HEK293 (cell line): ENCODE measurements around the gene SIDT2.

Experiments used
- CTCF ChIA-PET: fragments of 350-600 bp; formaldehyde crosslinking; extraction: SDS; loops from one replicate; lab custom pipeline; 2021; ENCODE audit warnings: antibody characterized with exemption; lab: Yijun Ruan, JAX
- POLR2A ChIA-PET: fragments of 300-600 bp; formaldehyde crosslinking; extraction: SDS; loops from one replicate; lab custom pipeline; 2020; ENCODE audit warnings: antibody characterized with exemption, inconsistent platforms; lab: Yijun Ruan, JAX
- H3K27ac ChIP-seq: fragments of 200-500 bp; sonication (Bioruptor generic); 2 replicates; pipeline ENCODE4 v1.5.1; 2014; ENCODE audit warnings: low read depth, low read length, control low read depth, inconsistent platforms; ENCODE audit errors: extremely low read depth
- H3K36me3 ChIP-seq, 2 experiments: fragments of 200-500 bp in 1 of 2; sonication (Bioruptor generic) in 1 of 2; 1 replicate in 1 of 2; 2 replicates in 1 of 2; pipeline ENCODE4 v1.5.1; 2014 to 2017; ENCODE audit warnings: inconsistent platforms in 2 of 2, low read length in 2 of 2; ENCODE audit not compliant: control insufficient read depth in 2 of 2, insufficient read depth in 1 of 2
- H3K4me1 ChIP-seq: fragments of 200-500 bp; sonication (Bioruptor generic); 2 replicates; pipeline ENCODE4 v1.5.1; 2014; ENCODE audit warnings: mild to moderate bottlenecking, low read length, inconsistent platforms; ENCODE audit not compliant: control insufficient read depth, insufficient read depth
- H3K4me3 ChIP-seq: 2 replicates; pipeline ENCODE4 v1.5.1; 2011; ENCODE audit warnings: low read depth, mild to moderate bottlenecking, control low read depth, low read length, moderate library complexity
- H3K9me3 ChIP-seq: fragments of 200-500 bp; sonication (Bioruptor generic); 2 replicates; pipeline ENCODE4 v1.5.1; 2014; ENCODE audit warnings: low read depth, low read length, inconsistent platforms; ENCODE audit not compliant: control insufficient read depth, insufficient read depth
- AEBP2 ChIP-seq: fragments of 450-650 bp; formaldehyde crosslinking; IDR thresholded peaks from 2 replicates; pipeline ENCODE4 v1.5.1; 2016; ENCODE audit warnings: missing biosample characterization, missing genetic modification characterization, borderline replicate concordance
- FEZF1 ChIP-seq: fragments of 450-650 bp; formaldehyde crosslinking; IDR thresholded peaks from 2 replicates; pipeline ENCODE4 v1.5.1; 2016; ENCODE audit warnings: missing biosample characterization, missing genetic modification characterization
- GLIS2 ChIP-seq: fragments of 450-650 bp; formaldehyde crosslinking; IDR thresholded peaks from 2 replicates; pipeline ENCODE4 v1.5.1; 2016; ENCODE audit warnings: missing biosample characterization, missing genetic modification characterization
- OVOL3 ChIP-seq: fragments of 450-650 bp; formaldehyde crosslinking; IDR thresholded peaks from 2 replicates; pipeline ENCODE4 v1.5.1; 2016; ENCODE audit warnings: missing biosample characterization, missing genetic modification characterization
- PBX3 ChIP-seq: sonication (generic); formaldehyde crosslinking; IDR thresholded peaks from 2 replicates; pipeline ENCODE4 v1.8.1; 2022; ENCODE audit warnings: mild to moderate bottlenecking, moderate library complexity, missing genetic modification reagents
- SETDB1 ChIP-seq: IDR thresholded peaks from one replicate; pipeline ENCODE4 v1.6.1; 2017; ENCODE audit warnings: mild to moderate bottlenecking, low read length, moderate library complexity, mixed read lengths; ENCODE audit not compliant: insufficient read length
- TCF7L2 ChIP-seq: IDR thresholded peaks from 2 replicates; pipeline ENCODE4 v1.6.1; 2011; ENCODE audit warnings: low read depth, mild to moderate bottlenecking, inconsistent platforms, low read length, moderate library complexity, borderline replicate concordance
- ZBTB1 ChIP-seq: fragments of 450-650 bp; formaldehyde crosslinking; IDR thresholded peaks from 2 replicates; pipeline ENCODE4 v1.5.1; 2016; ENCODE audit warnings: missing biosample characterization, missing genetic modification characterization
- ZBTB21 ChIP-seq: fragments of 450-650 bp; formaldehyde crosslinking; IDR thresholded peaks from 2 replicates; pipeline ENCODE4 v1.5.1; 2017; ENCODE audit warnings: missing biosample characterization, missing genetic modification characterization
- ZBTB7A ChIP-seq: fragments of 450-650 bp; formaldehyde crosslinking; IDR thresholded peaks from 2 replicates; pipeline ENCODE4 v1.5.1; 2016; ENCODE audit warnings: low read depth, missing biosample characterization, missing genetic modification characterization
- ZEB2 ChIP-seq: fragments of 450-650 bp; formaldehyde crosslinking; IDR thresholded peaks from 2 replicates; pipeline ENCODE4 v1.5.1; 2016; ENCODE audit warnings: missing biosample characterization, missing genetic modification characterization
- ZNF114 ChIP-seq: fragments of 450-650 bp; formaldehyde crosslinking; IDR thresholded peaks from 2 replicates; pipeline ENCODE4 v1.5.0; 2017; ENCODE audit warnings: missing biosample characterization, missing genetic modification characterization
- ZNF16 ChIP-seq: fragments of 450-650 bp; formaldehyde crosslinking; IDR thresholded peaks from 2 replicates; pipeline ENCODE4 v1.5.1; 2016; ENCODE audit warnings: low read depth, missing biosample characterization, missing genetic modification characterization
- ZNF223 ChIP-seq: fragments of 450-650 bp; formaldehyde crosslinking; IDR thresholded peaks from 2 replicates; pipeline ENCODE4 v1.5.1; 2016; ENCODE audit warnings: missing biosample characterization, missing genetic modification characterization
- ZNF23 ChIP-seq: fragments of 450-650 bp; formaldehyde crosslinking; IDR thresholded peaks from 2 replicates; pipeline ENCODE4 v1.5.1; 2016; ENCODE audit warnings: missing biosample characterization, missing genetic modification characterization, borderline replicate concordance
- ZNF248 ChIP-seq: fragments of 450-650 bp; formaldehyde crosslinking; IDR thresholded peaks from 2 replicates; pipeline ENCODE4 v1.5.1; 2017; ENCODE audit warnings: missing biosample characterization, missing genetic modification characterization
- ZNF302 ChIP-seq: fragments of 450-650 bp; formaldehyde crosslinking; IDR thresholded peaks from 2 replicates; pipeline ENCODE4 v1.5.1; 2016; ENCODE audit warnings: missing biosample characterization, missing genetic modification characterization, low read depth
- ZNF335 ChIP-seq: fragments of 450-650 bp; formaldehyde crosslinking; conservative IDR thresholded peaks from 2 replicates; pipeline ENCODE4 v1.5.1; 2016; ENCODE audit warnings: missing biosample characterization, missing genetic modification characterization
- ZNF341 ChIP-seq: fragments of 450-650 bp; formaldehyde crosslinking; IDR thresholded peaks from 2 replicates; pipeline ENCODE4; 2016; ENCODE audit warnings: low read depth, missing biosample characterization, missing genetic modification characterization
- ZNF350 ChIP-seq: fragments of 450-650 bp; formaldehyde crosslinking; IDR thresholded peaks from 2 replicates; pipeline ENCODE4 v1.5.0; 2017; ENCODE audit warnings: missing biosample characterization, mild to moderate bottlenecking, missing genetic modification characterization
- ZNF404 ChIP-seq: fragments of 450-650 bp; formaldehyde crosslinking; IDR thresholded peaks from 2 replicates; pipeline ENCODE4 v1.5.1; 2017; ENCODE audit warnings: missing biosample characterization, missing genetic modification characterization
- ZNF549 ChIP-seq: fragments of 450-650 bp; IDR thresholded peaks from 2 replicates; pipeline ENCODE4 v1.5.1; 2018; ENCODE audit warnings: missing biosample characterization, missing genetic modification characterization, mild to moderate bottlenecking, inconsistent platforms, moderate library complexity
- ZNF555 ChIP-seq: fragments of 450-650 bp; formaldehyde crosslinking; conservative IDR thresholded peaks from 2 replicates; pipeline ENCODE4 v1.5.1; 2017; ENCODE audit warnings: missing biosample characterization, mild to moderate bottlenecking, missing genetic modification characterization, inconsistent platforms
- ZNF677 ChIP-seq: fragments of 450-650 bp; IDR thresholded peaks from 2 replicates; pipeline ENCODE4 v1.5.0; 2018; ENCODE audit warnings: missing biosample characterization, mild to moderate bottlenecking, missing genetic modification characterization, moderate library complexity
- ZNF777 ChIP-seq: fragments of 450-650 bp; formaldehyde crosslinking; IDR thresholded peaks from 2 replicates; pipeline ENCODE4 v1.5.1; 2017; ENCODE audit warnings: missing biosample characterization, missing genetic modification characterization, borderline replicate concordance
- ZSCAN30 ChIP-seq: fragments of 450-650 bp; IDR thresholded peaks from 2 replicates; pipeline ENCODE4 v1.5.1; 2018; ENCODE audit warnings: missing biosample characterization, mild to moderate bottlenecking, missing genetic modification characterization, moderate library complexity
- TF ChIP-seq, protein P1 (sequence below): fragments of 450-650 bp; formaldehyde crosslinking; IDR thresholded peaks from 2 replicates; pipeline ENCODE4 v1.5.1; 2016; ENCODE audit warnings: missing biosample characterization, missing genetic modification characterization, low read depth
- TF ChIP-seq, protein P2 (sequence below): fragments of 450-650 bp; formaldehyde crosslinking; IDR thresholded peaks from 2 replicates; pipeline ENCODE4 v1.5.1; 2016; ENCODE audit warnings: missing biosample characterization, missing genetic modification characterization, low read depth
- TF ChIP-seq, protein P3 (sequence below): fragments of 450-650 bp; formaldehyde crosslinking; IDR thresholded peaks from 2 replicates; pipeline ENCODE4 v1.5.1; 2016; ENCODE audit warnings: missing biosample characterization, missing genetic modification characterization

Gene SIDT2

GRCh38 chr11:117219001-117219400, 40.5 kb downstream of the SIDT2 start:
- Histone ChIP-seq H3K4me3 (no peak overlapping the region), H3K27ac (no peak overlapping the region), H3K9me3 (no peaks in the 10 kb centered on the region), H3K4me1 (peaks cover 3% of the 10 kb centered on the region; the same call in 1 of the 2 replicates), H3K36me3 (peaks cover 0 to 84% of the 10 kb centered on the region in 2 experiments; a peak in 1 of 3 replicates)
- ChIA-PET CTCF (interaction anchor here (0.9 to 2.5 kb wide), 3 partner anchors 8 to 69 kb away, joined by 3 to 9 read pairs (median 3); no protein-coding TSS in a partner anchor), POLR2A (interaction anchor here (0.9 kb wide), 1 partner anchor 41 kb away, joined by 3 read pairs; the partner anchor contains the start of gene SIDT2)
- TF ChIP-seq ZSCAN30 (tag by site-specific recombination) = no peak
- TF ChIP-seq ZNF16 (tag by site-specific recombination) = no peak
- no peak for TF ChIP-seq ZEB2 (tag by site-specific recombination)
- TF ChIP-seq, protein P1, sequence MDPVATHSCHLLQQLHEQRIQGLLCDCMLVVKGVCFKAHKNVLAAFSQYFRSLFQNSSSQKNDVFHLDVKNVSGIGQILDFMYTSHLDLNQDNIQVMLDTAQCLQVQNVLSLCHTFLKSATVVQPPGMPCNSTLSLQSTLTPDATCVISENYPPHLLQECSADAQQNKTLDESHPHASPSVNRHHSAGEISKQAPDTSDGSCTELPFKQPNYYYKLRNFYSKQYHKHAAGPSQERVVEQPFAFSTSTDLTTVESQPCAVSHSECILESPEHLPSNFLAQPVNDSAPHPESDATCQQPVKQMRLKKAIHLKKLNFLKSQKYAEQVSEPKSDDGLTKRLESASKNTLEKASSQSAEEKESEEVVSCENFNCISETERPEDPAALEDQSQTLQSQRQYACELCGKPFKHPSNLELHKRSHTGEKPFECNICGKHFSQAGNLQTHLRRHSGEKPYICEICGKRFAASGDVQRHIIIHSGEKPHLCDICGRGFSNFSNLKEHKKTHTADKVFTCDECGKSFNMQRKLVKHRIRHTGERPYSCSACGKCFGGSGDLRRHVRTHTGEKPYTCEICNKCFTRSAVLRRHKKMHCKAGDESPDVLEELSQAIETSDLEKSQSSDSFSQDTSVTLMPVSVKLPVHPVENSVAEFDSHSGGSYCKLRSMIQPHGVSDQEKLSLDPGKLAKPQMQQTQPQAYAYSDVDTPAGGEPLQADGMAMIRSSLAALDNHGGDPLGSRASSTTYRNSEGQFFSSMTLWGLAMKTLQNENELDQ (tag by site-specific recombination) = no peak
- no peak for TF ChIP-seq TCF7L2
- TF ChIP-seq, protein P2, sequence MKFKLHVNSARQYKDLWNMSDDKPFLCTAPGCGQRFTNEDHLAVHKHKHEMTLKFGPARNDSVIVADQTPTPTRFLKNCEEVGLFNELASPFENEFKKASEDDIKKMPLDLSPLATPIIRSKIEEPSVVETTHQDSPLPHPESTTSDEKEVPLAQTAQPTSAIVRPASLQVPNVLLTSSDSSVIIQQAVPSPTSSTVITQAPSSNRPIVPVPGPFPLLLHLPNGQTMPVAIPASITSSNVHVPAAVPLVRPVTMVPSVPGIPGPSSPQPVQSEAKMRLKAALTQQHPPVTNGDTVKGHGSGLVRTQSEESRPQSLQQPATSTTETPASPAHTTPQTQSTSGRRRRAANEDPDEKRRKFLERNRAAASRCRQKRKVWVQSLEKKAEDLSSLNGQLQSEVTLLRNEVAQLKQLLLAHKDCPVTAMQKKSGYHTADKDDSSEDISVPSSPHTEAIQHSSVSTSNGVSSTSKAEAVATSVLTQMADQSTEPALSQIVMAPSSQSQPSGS = no peak
- TF ChIP-seq AEBP2 = no peak
- TF ChIP-seq ZNF302 (tag by site-specific recombination) = no peak
- no peak for TF ChIP-seq FEZF1 (tag by site-specific recombination)
- TF ChIP-seq ZNF114 (tag by site-specific recombination) = no peak
- TF ChIP-seq SETDB1 = no peak
- no peak for TF ChIP-seq ZNF335 (tag by site-specific recombination)
- no peak for TF ChIP-seq ZNF341 (tag by site-specific recombination)
- TF ChIP-seq OVOL3 (tag by site-specific recombination) = no peak
- no peak for TF ChIP-seq ZBTB21 (tag by site-specific recombination)
- no peak for TF ChIP-seq ZNF404
- no peak for TF ChIP-seq GLIS2 (tag by site-specific recombination)
- TF ChIP-seq ZNF777 (tag by site-specific recombination) = no peak
- no peak for TF ChIP-seq ZNF555 (tag by site-specific recombination)

DNA sequence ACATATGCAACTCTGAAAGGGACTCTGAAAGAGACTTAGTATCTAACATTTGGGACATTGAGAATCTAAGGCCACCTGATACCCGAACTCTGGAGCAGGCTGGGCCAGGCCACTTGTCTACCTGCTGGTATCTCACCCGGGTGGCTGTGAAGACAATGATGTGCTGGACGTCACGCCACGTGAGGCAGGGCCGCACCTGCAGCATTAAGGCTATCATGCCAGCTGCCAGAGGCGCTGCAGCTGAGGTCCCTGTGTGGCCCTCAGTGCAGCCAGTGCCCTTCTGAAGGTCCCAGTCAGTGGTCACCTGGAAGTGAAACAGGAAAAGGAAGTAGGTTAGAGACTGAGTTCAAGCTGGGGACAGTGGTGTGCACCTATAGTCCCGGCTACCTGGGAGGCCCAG, 40.9 kb downstream of the SIDT2 start:
- ChIA-PET POLR2A (interaction anchor here (0.9 to 1.3 kb wide), 2 partner anchors 17 to 41 kb away, joined by 3 read pairs; partner anchors contain the start of gene SIDT2), CTCF (interaction anchor here (0.9 to 4.0 kb wide), 4 partner anchors 7 to 69 kb away, joined by 3 to 39 read pairs (median 6); no protein-coding TSS in a partner anchor)
- peaks cover 3% of the 10 kb centered on the region; the same call in 1 of the 2 replicates for H3K4me1 ChIP-seq
- no peak overlapping the region for H3K4me3 ChIP-seq
- no peaks in the 10 kb centered on the region for H3K9me3 ChIP-seq
- H3K27ac ChIP-seq = no peak overlapping the region
- H3K36me3 ChIP-seq = peaks cover 0 to 84% of the 10 kb centered on the region in 2 experiments; a peak in 1 of 3 replicates
- TF ChIP-seq ZNF549 (tag by site-specific recombination) = no peak
- no peak for TF ChIP-seq ZNF677 (tag by site-specific recombination)
- TF ChIP-seq ZNF23 (tag by site-specific recombination) = no peak
- no peak for TF ChIP-seq PBX3 (CRISPR knock-in tag)
- TF ChIP-seq ZNF223 = no peak
- no peak for TF ChIP-seq ZBTB7A (tag by site-specific recombination)
- no peak for TF ChIP-seq ZBTB1 (tag by site-specific recombination)
- TF ChIP-seq, protein P3, sequence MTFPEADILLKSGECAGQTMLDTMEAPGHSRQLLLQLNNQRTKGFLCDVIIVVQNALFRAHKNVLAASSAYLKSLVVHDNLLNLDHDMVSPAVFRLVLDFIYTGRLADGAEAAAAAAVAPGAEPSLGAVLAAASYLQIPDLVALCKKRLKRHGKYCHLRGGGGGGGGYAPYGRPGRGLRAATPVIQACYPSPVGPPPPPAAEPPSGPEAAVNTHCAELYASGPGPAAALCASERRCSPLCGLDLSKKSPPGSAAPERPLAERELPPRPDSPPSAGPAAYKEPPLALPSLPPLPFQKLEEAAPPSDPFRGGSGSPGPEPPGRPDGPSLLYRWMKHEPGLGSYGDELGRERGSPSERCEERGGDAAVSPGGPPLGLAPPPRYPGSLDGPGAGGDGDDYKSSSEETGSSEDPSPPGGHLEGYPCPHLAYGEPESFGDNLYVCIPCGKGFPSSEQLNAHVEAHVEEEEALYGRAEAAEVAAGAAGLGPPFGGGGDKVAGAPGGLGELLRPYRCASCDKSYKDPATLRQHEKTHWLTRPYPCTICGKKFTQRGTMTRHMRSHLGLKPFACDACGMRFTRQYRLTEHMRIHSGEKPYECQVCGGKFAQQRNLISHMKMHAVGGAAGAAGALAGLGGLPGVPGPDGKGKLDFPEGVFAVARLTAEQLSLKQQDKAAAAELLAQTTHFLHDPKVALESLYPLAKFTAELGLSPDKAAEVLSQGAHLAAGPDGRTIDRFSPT (tag by site-specific recombination) = no peak
- no peak for TF ChIP-seq ZNF350
- TF ChIP-seq ZNF248 (tag by site-specific recombination) = no peak
